Kidney (tissue), 14 donors: Measurements from ENCODE around the gene CD69. TPM values are rescaled to one million over a fixed set of nuclear protein-coding genes. Genes with fewer than 3 reads are reported as not detected.
"Not testable (repeated sequence)": the region's sequence is repeated elsewhere in the genome, so short reads cannot be mapped to it uniquely, and the experiment has no call there.

Source experiments
- DNase-seq, 5 donors: peaks; one replicate each; pipeline ENCODE4 v3.0.0-alpha.2; 2013 to 2020
- FAIRE-seq: peaks from 2 replicates; lab custom pipeline; 2012; peaks lifted over from hg19 to GRCh38; lab: Jason Lieb, UNC
- H3K27ac ChIP-seq, 2 donors: one replicate each; pipeline ENCODE4 v1.7.0; 2013; ENCODE audit warnings: low read depth in 2 of 2, low read length in 2 of 2, inconsistent platforms in 1 of 2
- H3K27me3 ChIP-seq: one replicate; pipeline ENCODE4 v1.7.1; 2013; ENCODE audit warnings: low read length, inconsistent platforms; ENCODE audit not compliant: control insufficient read depth, insufficient read depth
- H3K36me3 ChIP-seq, 3 donors: one replicate each; pipeline versions ENCODE4 v1.7.0 to v1.7.1; 2013; ENCODE audit warnings: low read length in 3 of 3, control low read depth in 1 of 3, inconsistent platforms in 1 of 3; ENCODE audit not compliant: insufficient read depth in 3 of 3, control insufficient read depth in 2 of 3
- H3K4me1 ChIP-seq, 3 donors: one replicate each; pipeline versions ENCODE4 v1.7.0 to v1.7.1; 2013; ENCODE audit warnings: low read length in 3 of 3, inconsistent platforms in 1 of 3, low read depth in 1 of 3; ENCODE audit not compliant: control insufficient read depth in 2 of 3, insufficient read depth in 2 of 3
- H3K4me3 ChIP-seq, 3 donors: one replicate each; pipeline versions ENCODE4 v1.7.0 to v1.8.1; 2013; ENCODE audit warnings: low read length in 3 of 3, control low read depth in 1 of 3, inconsistent platforms in 1 of 3
- H3K9ac ChIP-seq, 3 donors: one replicate each; pipeline versions ENCODE4 v1.7.0 to v1.7.1; 2013; ENCODE audit warnings: low read length in 3 of 3, control low read depth in 1 of 3, inconsistent platforms in 1 of 3
- H3K9me3 ChIP-seq, 3 donors: one replicate each; pipeline versions ENCODE4 v1.7.0 to v1.7.1; 2013; ENCODE audit warnings: low read length in 3 of 3, control low read depth in 1 of 3, inconsistent platforms in 1 of 3; ENCODE audit not compliant: control insufficient read depth in 2 of 3, insufficient read depth in 1 of 3
- intact Hi-C: fragments of 100-400 bp; cut with DNase I; formaldehyde crosslinking; loops from one replicate; pipeline ENCODE4 v1.11.1; 2022
- polyA plus RNA-seq: library from polyadenylated mRNA; stranded (reverse); fragments of 350-450 nt; fragmentation: Illumina TruSeq; extraction: RNeasy Lipid Tissue Mini Kit (QIAGEN cat#74804); gene quantifications from one replicate; pipeline ENCODE4 v1.2.3, GENCODE V29; 2014; ENCODE audit warnings: low read depth, low replicate concordance; ENCODE audit not compliant: insufficient read depth
- total RNA-seq: library from RNA; stranded (reverse); fragmentation: NEBNext Ultra II Directional; extraction: Animal tissue kit (Norgen Biotek cat#: 25700); gene quantifications from one replicate; pipeline ENCODE4 v1.2.1, GENCODE V29; 2021
- TF ChIP-seq, protein P1 (sequence below): IDR thresholded peaks from 3 replicates; pipeline ENCODE4 v1.5.1; 2012; ENCODE audit warnings: mild to moderate bottlenecking, moderate library complexity, borderline replicate concordance; ENCODE audit not compliant: insufficient read depth; ENCODE audit errors: extremely low read depth
- donor health status: control.
- donor health status: control.
- donor health status: control.
- donor health status: control.
- donor health status: control.
- donor health status: DM: yes; HTN: yes; CAD: no.
- donor health status: Normal renal cell carcinoma (clear cell type).

CD69 gene
- total and polyA plus RNA-seq, 2 donors from 2014 or later: 2.2 to 25.0 TPM

DNA sequence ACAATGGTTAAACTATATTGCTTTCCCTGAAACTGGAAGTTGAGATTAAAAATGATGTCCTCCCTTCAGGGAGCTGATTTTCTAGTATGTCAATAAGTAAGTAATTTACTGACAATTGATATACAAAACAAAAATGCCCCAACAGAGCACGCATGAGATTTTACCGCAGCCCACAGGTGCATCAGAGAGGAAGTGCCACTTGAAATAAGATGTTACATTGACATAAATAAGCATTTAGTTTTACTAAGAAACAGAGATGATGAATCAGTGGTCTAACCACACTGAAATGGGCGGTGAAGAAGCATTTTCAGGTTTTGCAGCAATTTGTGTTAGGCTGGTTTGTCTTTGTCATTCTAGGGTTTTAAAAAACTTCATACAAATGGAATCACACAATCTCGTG, 19.0 kb downstream of the CD69 start:
- Histone ChIP-seq H3K36me3 (no peaks in the 10 kb centered on the region), H3K4me1 (peaks cover 0 to 4% (median 0%) of the 10 kb centered on the region in 3 donors), H3K4me3 (no peak overlapping the region), H3K9me3 (no peaks in the 10 kb centered on the region), H3K27ac (no peak overlapping the region), H3K9ac (no peak overlapping the region), H3K27me3 (no peaks in the 10 kb centered on the region)
- DNase-seq: no peak
- intact Hi-C loops: no loop called here
- TF ChIP-seq, protein P1, sequence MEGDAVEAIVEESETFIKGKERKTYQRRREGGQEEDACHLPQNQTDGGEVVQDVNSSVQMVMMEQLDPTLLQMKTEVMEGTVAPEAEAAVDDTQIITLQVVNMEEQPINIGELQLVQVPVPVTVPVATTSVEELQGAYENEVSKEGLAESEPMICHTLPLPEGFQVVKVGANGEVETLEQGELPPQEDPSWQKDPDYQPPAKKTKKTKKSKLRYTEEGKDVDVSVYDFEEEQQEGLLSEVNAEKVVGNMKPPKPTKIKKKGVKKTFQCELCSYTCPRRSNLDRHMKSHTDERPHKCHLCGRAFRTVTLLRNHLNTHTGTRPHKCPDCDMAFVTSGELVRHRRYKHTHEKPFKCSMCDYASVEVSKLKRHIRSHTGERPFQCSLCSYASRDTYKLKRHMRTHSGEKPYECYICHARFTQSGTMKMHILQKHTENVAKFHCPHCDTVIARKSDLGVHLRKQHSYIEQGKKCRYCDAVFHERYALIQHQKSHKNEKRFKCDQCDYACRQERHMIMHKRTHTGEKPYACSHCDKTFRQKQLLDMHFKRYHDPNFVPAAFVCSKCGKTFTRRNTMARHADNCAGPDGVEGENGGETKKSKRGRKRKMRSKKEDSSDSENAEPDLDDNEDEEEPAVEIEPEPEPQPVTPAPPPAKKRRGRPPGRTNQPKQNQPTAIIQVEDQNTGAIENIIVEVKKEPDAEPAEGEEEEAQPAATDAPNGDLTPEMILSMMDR: no peak
- FAIRE-seq: no peak

DNA sequence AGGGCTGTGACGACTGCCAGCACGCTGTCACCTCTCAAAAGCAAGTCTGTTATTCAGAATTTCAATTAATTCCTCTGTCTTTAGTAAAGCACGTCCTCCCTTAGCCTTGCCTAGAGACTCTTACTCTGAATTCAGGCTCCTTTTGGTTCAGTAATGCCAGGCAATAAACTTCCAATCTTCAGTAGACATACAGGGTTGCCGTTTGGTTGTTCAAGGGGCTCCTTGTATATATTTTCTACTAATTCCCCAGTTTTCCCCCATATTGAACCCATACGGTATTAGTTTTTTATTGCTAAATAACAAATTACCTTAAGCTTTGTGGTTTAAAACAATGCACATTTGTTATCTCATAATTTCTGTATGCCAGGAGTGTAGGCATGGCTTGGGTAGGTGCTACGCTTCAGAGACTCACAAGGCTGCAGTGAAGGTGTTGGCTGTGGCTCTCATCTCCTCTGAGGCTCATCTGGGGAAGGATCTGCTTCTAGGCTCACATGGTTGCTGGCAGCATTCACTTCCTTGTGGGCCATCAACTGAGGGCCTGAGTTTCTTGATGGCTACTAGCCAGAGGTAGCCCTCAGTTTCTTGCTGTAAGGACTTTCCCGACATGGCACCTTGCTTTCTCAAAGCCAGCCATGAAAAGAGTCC, 20.5 kb downstream of the CD69 start:
- Histone ChIP-seq H3K27ac (peak overlapping the region in 1 of 2 donors; percentile 76), H3K27me3 (no peaks in the 10 kb centered on the region), H3K9ac (no peak overlapping the region), H3K4me3 (peak overlapping the region in 1 of 3 donors; percentile 44), H3K4me1 (peaks cover 0 to 4% (median 0%) of the 10 kb centered on the region in 3 donors), H3K9me3 (no peaks in the 10 kb centered on the region), H3K36me3 (no peaks in the 10 kb centered on the region)
- FAIRE-seq: no peak
- no peak for DNase-seq
- TF ChIP-seq, protein P1: no peak
- intact Hi-C loops: no loop called here

DNA sequence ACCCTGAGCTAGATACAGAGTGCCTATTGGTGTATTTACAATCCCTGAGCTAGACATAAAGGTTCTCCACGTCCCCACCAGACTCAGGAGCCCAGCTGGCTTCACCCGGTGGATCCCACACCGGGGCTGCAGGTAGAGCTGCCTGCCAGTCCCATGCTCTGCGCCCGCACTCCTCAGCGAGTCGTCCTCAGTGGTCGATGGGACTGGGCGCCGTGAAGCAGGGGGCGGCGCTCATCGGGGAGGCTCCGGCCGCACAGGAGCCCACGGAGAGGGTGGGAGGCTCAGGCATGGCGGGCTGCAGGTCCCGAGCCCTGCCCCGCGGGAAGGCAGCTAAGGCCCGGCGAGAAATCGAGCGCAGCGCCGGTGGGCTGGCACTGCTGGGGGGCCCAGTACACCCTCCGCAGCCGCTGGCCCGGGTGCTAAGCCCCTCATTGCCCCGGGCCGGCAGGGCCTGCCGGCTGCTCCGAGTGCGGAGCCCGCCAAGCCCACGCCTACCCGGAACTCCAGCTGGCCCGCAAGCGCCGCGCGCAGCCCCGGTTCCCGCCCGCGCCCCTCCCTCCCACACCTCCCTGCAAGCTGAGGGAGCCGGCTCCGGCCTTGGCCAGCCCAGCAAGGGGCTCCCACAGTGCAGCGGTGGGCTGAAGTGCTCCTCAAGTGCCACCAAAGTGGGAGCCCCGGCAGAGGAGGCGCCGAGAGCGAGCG, 21.1 kb downstream of the CD69 start:
- intact Hi-C loops, H3K27me3 ChIP-seq, H3K36me3 ChIP-seq, H3K9me3 ChIP-seq, H3K4me1 ChIP-seq, FAIRE-seq, H3K9ac ChIP-seq: not testable (repeated sequence)
- H3K27ac ChIP-seq: peak overlapping the region in 1 of 2 donors; percentile 76
- H3K4me3 ChIP-seq: peak overlapping the region in 1 of 3 donors; percentile 44
- peak in 2 of 5 donors; percentile 24 to 69 for DNase-seq

DNA sequence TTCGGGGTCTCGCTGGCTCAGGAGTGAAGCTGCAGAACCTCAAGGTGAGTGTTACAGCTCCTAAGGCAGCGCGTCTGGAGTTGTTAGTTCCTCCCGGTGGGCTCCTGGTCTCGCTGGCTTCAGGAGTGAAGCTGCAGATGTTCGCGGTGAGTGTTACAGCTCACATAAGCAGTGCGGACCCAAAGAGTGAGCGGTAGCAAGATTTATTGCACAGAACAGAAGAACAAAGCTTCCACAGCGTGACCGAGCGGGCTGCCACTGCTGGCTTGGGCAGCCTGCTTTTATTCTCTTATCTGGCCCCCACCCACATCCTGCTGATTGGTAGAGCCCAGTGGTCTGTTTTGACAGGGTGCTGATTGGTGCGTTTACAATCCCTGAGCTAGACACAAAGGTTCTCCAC, 21.8 kb downstream of the CD69 start:
- H3K36me3 ChIP-seq, H3K4me1 ChIP-seq, FAIRE-seq, H3K27me3 ChIP-seq, H3K9me3 ChIP-seq, intact Hi-C loops, H3K27ac ChIP-seq, H3K9ac ChIP-seq, DNase-seq, H3K4me3 ChIP-seq: not testable (repeated sequence)
